Activated CD4-positive, alpha-beta T cell treated with anti-CD3 and anti-CD28 coated beads for 48 hours (primary cell): Measurements from ENCODE around the gene GPATCH2L.

Source experiments
- DNase-seq: peaks from one replicate; pipeline ENCODE4 v3.0.0-alpha.2; 2020

GPATCH2L gene

GRCh38 chr14:76259029-76259735 is 107.5 kb downstream of the GPATCH2L start:
- no peak for DNase-seq

GRCh38 chr14:76260749-76261148 is 109.0 kb downstream of the GPATCH2L start:
- DNase-seq: no peak

GRCh38 chr14:76261371-76261811 is 109.7 kb downstream of the GPATCH2L start:
- DNase-seq: no peak

GRCh38 chr14:76262641-76263040 is 110.9 kb downstream of the GPATCH2L start:
- no peak for DNase-seq
